Measurements from ENCODE around the gene EPB41L5.

Gene EPB41L5

GRCh38 chr2:120204945-120205670 lies 192.2 kb downstream of the EPB41L5 start:
- no peak for DNase-seq

- DNase-seq: peak; percentile 52 to 71
These were observed 193.2 kb downstream of the EPB41L5 start for GRCh38 chr2:120206022-120206581.

- DNase-seq: no peak
These were observed 195.8 kb downstream of the EPB41L5 start for GRCh38 chr2:120208381-120209353.

GRCh38 chr2:120209427-120210269 lies 196.8 kb downstream of the EPB41L5 start:
- no peak for DNase-seq

GRCh38 chr2:120210270-120210693 lies 197.4 kb downstream of the EPB41L5 start:
- DNase-seq: no peak

- no peak for DNase-seq
These were observed 205.3 kb downstream of the EPB41L5 start for GRCh38 chr2:120218181-120218580.

- DNase-seq: no peak
These were observed 206.4 kb downstream of the EPB41L5 start for GRCh38 chr2:120219291-120219690.

GRCh38 chr2:120219766-120220165 lies 206.9 kb downstream of the EPB41L5 start:
- DNase-seq: no peak

GRCh38 chr2:120220756-120221155 lies 207.9 kb downstream of the EPB41L5 start:
- no peak for DNase-seq

- DNase-seq: no peak
These were observed 208.7 kb downstream of the EPB41L5 start for GRCh38 chr2:120221616-120222015.

- no peak for DNase-seq
These were observed 209.5 kb downstream of the EPB41L5 start for GRCh38 chr2:120222186-120223033.

GRCh38 chr2:120223034-120223912 lies 210.4 kb downstream of the EPB41L5 start, which contains the start of gene TMEM185B:
TSS of gene TMEM185B (minus strand) at chr2:120223400. CDS start at chr2:120222976, 424 bp downstream.
- DNase-seq: peak; percentile 92 to 93

- DNase-seq: no peak
These were observed 211.4 kb downstream of the EPB41L5 start for GRCh38 chr2:120224256-120224655.

- DNase-seq: no peak
These were observed 212.1 kb downstream of the EPB41L5 start for GRCh38 chr2:120224735-120225548.

GRCh38 chr2:120225549-120226065 lies 212.7 kb downstream of the EPB41L5 start:
- DNase-seq: no peak

- DNase-seq: no peak
These were observed 213.4 kb downstream of the EPB41L5 start for GRCh38 chr2:120226316-120226715.

- peak in 1 of 2 donors; percentile 42 for DNase-seq
These were observed 214.5 kb downstream of the EPB41L5 start for GRCh38 chr2:120227111-120227991.

GRCh38 chr2:120228503-120228902 lies 215.6 kb downstream of the EPB41L5 start:
- no peak for DNase-seq

Measured in stimulated activated CD4-positive, alpha-beta T cell treated with anti-CD3 and anti-CD28 coated beads, Interleukin-2, amount 100 ng/mL, for 24 hours (primary cell).